Stomach (tissue), 4 donors: Measurements from ENCODE around the gene CERS5.

Experiments
- CTCF ChIP-seq, 7 experiments: fragments of 450-650 bp in 4 of 7; fragments of 200-600 bp in 3 of 7; sonication (generic) in 3 of 7; IDR thresholded peaks; one replicate each; pipeline ENCODE4 v1.5.1; 2016 to 2019; ENCODE audit warnings: antibody characterized with exemption in 7 of 7, control low read depth in 2 of 7, mild to moderate bottlenecking in 1 of 7
- EP300 ChIP-seq: sonication (generic); formaldehyde crosslinking; IDR thresholded peaks from one replicate; pipeline ENCODE4 v1.6.1; 2017; ENCODE audit warnings: antibody characterized with exemption
- POLR2A ChIP-seq, 4 donors: fragments of 450-650 bp; IDR thresholded peaks; one replicate each; pipeline ENCODE4 v1.6.1; 2016; ENCODE audit warnings: antibody characterized with exemption in 4 of 4, control low read depth in 2 of 4, mild to moderate bottlenecking in 1 of 4, moderate library complexity in 1 of 4
- POLR2AphosphoS5 ChIP-seq, 3 donors: sonication (generic); formaldehyde crosslinking; IDR thresholded peaks; one replicate each; pipeline ENCODE4 v1.6.1; 2016; ENCODE audit warnings: antibody characterized with exemption in 3 of 3

GRCh38 chr12:50198829-50199228 lies 31.7 kb upstream of the CERS5 start:
- TF ChIP-seq CTCF (IDR thresholded peaks at IDR 0.05) (no peak), POLR2AphosphoS5 (IDR thresholded peaks at IDR 0.05) (no peak), POLR2A (IDR thresholded peaks at IDR 0.05) (no peak), EP300 (no peak)
